ENCODE results near the gene MRPL30. TPM values are rescaled to one million over a fixed set of nuclear protein-coding genes. Genes with fewer than 3 reads are reported as not detected.

MRPL30 gene
- total and polyA plus RNA-seq, 2 of the 8 experiments (the other 6 are each of a cell fraction or from before 2014, with no cell fraction given), result 22.3 to 46.2 TPM

DNA sequence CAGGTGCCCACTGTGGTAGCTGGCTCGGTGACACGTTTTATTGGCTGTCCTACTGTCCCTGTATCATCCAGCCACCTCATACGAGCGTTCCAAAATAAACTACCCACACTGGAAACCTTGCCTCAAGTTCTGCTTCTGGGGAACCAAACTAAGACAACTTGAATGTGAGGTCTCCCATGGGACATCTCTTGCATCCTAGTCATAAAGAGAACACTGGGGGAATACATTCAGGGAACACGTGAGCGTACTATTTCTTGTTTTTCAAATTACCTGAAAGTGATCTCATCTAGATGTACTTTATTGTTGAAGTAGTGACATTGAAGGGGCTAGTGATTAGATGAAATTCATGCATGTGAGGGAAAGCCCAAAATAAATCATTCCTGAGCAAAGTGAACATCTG is 59.4 kb downstream of the MRPL30 start:
- H2BK15ac ChIP-seq (ENCODE audit: low read length), result no peak overlapping the region
- no peak overlapping the region for H4K8ac ChIP-seq (ENCODE audit: extremely low read depth, insufficient read depth, low read length)
- no peaks in the 10 kb centered on the region for H3K79me2 ChIP-seq (ENCODE audit: control insufficient read depth in 1 of 2, insufficient read depth in 2 of 2, low read length in 2 of 2)
- POLR2A ChIA-PET (ENCODE audit: partially characterized antibody), result no interaction called here
- no peak overlapping the region for H4K91ac ChIP-seq (replicated peaks; ENCODE audit: insufficient read length, low read length)
- H3K79me1 ChIP-seq (ENCODE audit: low read depth, low read length), result no peaks in the 10 kb centered on the region
- no peak overlapping the region for H2BK12ac ChIP-seq (ENCODE audit: low read depth, low read length)
- H3K4me2 ChIP-seq (ENCODE audit: insufficient read depth in 1 of 2, low read depth in 2 of 2, low read length in 2 of 2), result no peak overlapping the region
- no peak overlapping the region for H4K5ac ChIP-seq (ENCODE audit: insufficient read length, low read depth, low read length)
- DNase-seq (ENCODE audit: low read depth in 1 of 2, low spot score in 2 of 2) (no peak), FAIRE-seq (no peak)
- H3K4ac ChIP-seq (replicated peaks; ENCODE audit: insufficient read length, low read depth, low read length), result no peak overlapping the region
- H2AK5ac ChIP-seq (ENCODE audit: low read depth, low read length), result no peak overlapping the region
- no peak overlapping the region for H3K27ac ChIP-seq (ENCODE audit: low read depth, low read length)
- no peak overlapping the region for H3K23ac ChIP-seq (ENCODE audit: insufficient read length)
- CTCF ChIA-PET (ENCODE audit: partially characterized antibody), result no interaction called here
- H3K4me1 ChIP-seq (replicated peaks in 1 of 4; ENCODE audit: control insufficient read depth in 3 of 4, insufficient read depth in 4 of 4, low read length in 3 of 4), result no peaks in the 10 kb centered on the region
- no peak overlapping the region for H2BK5ac ChIP-seq (ENCODE audit: low read depth, low read length)
- H4K20me1 ChIP-seq (replicated peaks in 1 of 2; ENCODE audit: control insufficient read depth in 1 of 2, insufficient read depth in 2 of 2, low read length in 2 of 2), result no peaks in the 10 kb centered on the region
- no peaks in the 10 kb centered on the region for H3K27me3 ChIP-seq (replicated peaks in 1 of 4; ENCODE audit: control insufficient read depth in 3 of 4, extremely low read depth in 1 of 4, insufficient read depth in 3 of 4, low read length in 3 of 4)
- no peak overlapping the region for H3K14ac ChIP-seq (ENCODE audit: insufficient read length)
- TF ChIP-seq RFX5 (IDR thresholded peaks at IDR 0.05; ENCODE audit: borderline replicate concordance, low read depth, low read length), result no peak
- TF ChIP-seq SIX5 (IDR thresholded peaks at IDR 0.05; ENCODE audit: low read depth, low read length), result no peak
- no peak for TF ChIP-seq POU5F1 (IDR thresholded peaks at IDR 0.05; ENCODE audit: low read depth, low read length)
- no peak for TF ChIP-seq KDM4A (IDR thresholded peaks at IDR 0.05; ENCODE audit: low read depth, low read length, severe bottlenecking)
- no peak for TF ChIP-seq SP1 (IDR thresholded peaks at IDR 0.05; ENCODE audit: low read depth, low read length)
- TF ChIP-seq CREB1 (IDR thresholded peaks at IDR 0.05), result no peak
- no peak for TF ChIP-seq BACH1 (IDR thresholded peaks at IDR 0.05; ENCODE audit: low read length)
- TF ChIP-seq CEBPB (IDR thresholded peaks at IDR 0.05; ENCODE audit: low read depth, low read length), result no peak
- no peak for TF ChIP-seq BCL11A (IDR thresholded peaks at IDR 0.05; ENCODE audit: low read depth in 2 of 2, low read length in 2 of 2)
- no peak for TF ChIP-seq YY1 (IDR thresholded peaks at IDR 0.05; ENCODE audit: low read depth, low read length)
- no peak for TF ChIP-seq TCF12 (IDR thresholded peaks at IDR 0.05; ENCODE audit: low read depth, low read length)
- TF ChIP-seq, protein P1, sequence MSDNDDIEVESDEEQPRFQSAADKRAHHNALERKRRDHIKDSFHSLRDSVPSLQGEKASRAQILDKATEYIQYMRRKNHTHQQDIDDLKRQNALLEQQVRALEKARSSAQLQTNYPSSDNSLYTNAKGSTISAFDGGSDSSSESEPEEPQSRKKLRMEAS (IDR thresholded peaks at IDR 0.05), result no peak
- TF ChIP-seq SRF (IDR thresholded peaks at IDR 0.05; ENCODE audit: low read depth, low read length), result no peak
- no peak overlapping the region for H2AFZ ChIP-seq (ENCODE audit: low read length)
- no peaks in the 10 kb centered on the region for H3K36me3 ChIP-seq (ENCODE audit: control insufficient read depth in 2 of 4, insufficient read depth in 4 of 4, low read length in 3 of 4)
- no peak overlapping the region for H2BK120ac ChIP-seq (replicated peaks; ENCODE audit: low read depth, low read length)
- H3K9me3 ChIP-seq (ENCODE audit: insufficient read depth in 2 of 2, low read depth in 1 of 2, low read length in 1 of 2), result peaks cover 0 to 2% of the 10 kb centered on the region in 2 experiments; a peak in 1 of 4 replicates
- 95% methylated on average over 6 of the region's 6 CpGs; no CpG with 5 or more reads in 1 of the 2 experiments for WGBS, 2 experiments (ENCODE audit: extremely low coverage in 1 of 2, insufficient coverage in 1 of 2, insufficient read length in 1 of 2, insufficient replicate concordance in 2 of 2, low coverage in 1 of 2, low lambda C conversion rate in 2 of 2, missing lambda C conversion rate in 1 of 2)
- no peak overlapping the region for H2BK20ac ChIP-seq (ENCODE audit: low read length)
- H3K4me3 ChIP-seq (ENCODE audit: extremely low read depth in 1 of 4, insufficient read depth in 2 of 4, low read depth in 3 of 4, low read length in 4 of 4), result no peak overlapping the region
- no peak overlapping the region for H3K18ac ChIP-seq (ENCODE audit: extremely low read depth, low read length)
- H3K9ac ChIP-seq (replicated peaks in 1 of 4; ENCODE audit: extremely low read depth in 1 of 4, low read depth in 3 of 4, low read length in 3 of 4), result no peak overlapping the region
- H3K23me2 ChIP-seq (ENCODE audit: low read depth, low read length), result no peaks in the 10 kb centered on the region
- H3K56ac ChIP-seq (replicated peaks; ENCODE audit: insufficient read length, low read depth, low read length), result no peak overlapping the region
